HG02642 (cell line): Measurements from ENCODE around the gene SELENOI.

Source experiments
- ATAC-seq: cut with Tn5 transposase; IDR thresholded peaks from one replicate; pipeline ENCODE4 v1.9.1; 2021; ENCODE audit warnings: mild to moderate bottlenecking; ENCODE audit not compliant: unreplicated experiment, poor library complexity

The SELENOI gene

DNA sequence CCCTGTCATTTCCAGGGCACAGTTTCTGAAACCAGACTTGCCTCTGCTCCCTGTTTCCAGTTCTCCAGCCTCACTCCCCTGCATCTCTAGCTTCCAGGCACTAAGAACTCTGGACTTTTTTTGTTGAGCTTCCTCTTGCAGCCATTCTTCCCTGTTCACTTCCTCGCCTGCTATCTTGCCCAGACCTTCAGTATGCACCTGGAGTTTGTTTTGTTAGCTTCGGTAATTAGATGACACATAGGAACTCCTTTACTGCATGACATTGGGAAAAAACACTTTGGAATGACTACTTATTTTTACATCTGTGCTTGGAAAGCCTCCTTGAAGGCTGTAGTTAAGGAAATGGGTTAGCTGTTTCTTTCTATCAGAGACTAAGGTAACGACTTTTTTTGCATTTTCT is 96.8 kb downstream of the SELENOI start:
- ATAC-seq = no peak

DNA sequence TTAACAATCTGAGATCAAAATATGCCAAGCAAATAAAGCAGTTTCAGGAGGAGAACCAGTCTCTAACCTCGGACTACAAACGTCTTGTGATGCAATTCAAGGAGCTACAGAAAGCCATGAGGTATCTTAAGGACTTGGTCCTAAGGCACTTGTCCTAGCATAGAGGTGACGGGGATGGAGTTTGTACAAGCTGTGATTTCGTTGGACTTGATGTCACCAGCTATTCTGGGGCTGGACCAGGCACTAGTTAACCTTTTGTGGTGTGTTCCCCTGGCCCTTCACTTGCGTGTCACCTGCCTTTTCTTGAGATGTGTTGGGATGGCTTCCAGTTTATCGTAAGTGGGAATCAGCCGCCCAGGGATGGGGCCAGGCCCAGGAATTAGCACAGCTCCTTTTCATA is 98.3 kb downstream of the SELENOI start:
- no peak for ATAC-seq
